Left ventricle myocardium superior (tissue), 1 donor: ENCODE measurements around the gene TMEM117. TPM values are rescaled to one million over a fixed set of nuclear protein-coding genes. Genes with fewer than 3 reads are reported as not detected.

Experiments
- ATAC-seq: fragments of 200-7000 bp; cut with Tn5 transposase; one replicate; pipeline ENCODE4 v1.9.1; 2020; ENCODE audit warnings: mild to moderate bottlenecking, moderate library complexity
- DNase-seq: peaks from one replicate; pipeline ENCODE4 v3.0.0-alpha.2; 2020
- intact Hi-C: fragments of 100-400 bp; cut with micrococcal nuclease; formaldehyde crosslinking; loops from one replicate; pipeline ENCODE4 v1.11.0; 2022
- total RNA-seq: library from RNA; stranded (reverse); fragmentation: NEBNext Ultra II Directional; extraction: Animal tissue kit (Norgen Biotek cat#: 25700); gene quantifications from one replicate; pipeline ENCODE4 v1.2.1, GENCODE V29; 2021
- donor health status: DM: no; HTN: yes; CAD: no; lungs with severe emphysema.

Gene TMEM117
- total RNA-seq, 1 donor from 2014 or later, result 7.1 TPM

DNA sequence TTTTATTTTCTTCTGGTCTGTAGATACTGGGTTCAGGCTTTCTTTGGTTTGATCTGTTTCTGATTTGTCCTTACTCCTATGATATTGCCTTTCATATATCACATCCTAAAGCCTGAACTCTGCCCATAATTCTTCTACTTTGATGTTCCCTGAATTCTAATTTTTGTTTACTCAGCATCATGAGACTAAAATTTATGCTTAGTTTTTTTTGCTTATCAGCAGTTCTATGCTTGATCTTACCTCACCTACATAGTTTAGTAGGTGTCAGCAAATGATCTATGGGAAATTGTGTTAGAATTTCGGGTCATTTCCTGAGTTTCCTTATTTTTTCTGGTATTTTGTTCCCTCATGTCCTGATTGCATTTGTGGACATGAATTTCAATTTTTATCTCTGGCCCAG, 94.2 kb downstream of the TMEM117 start:
- DNase-seq (no peak), ATAC-seq (no peak)
- intact Hi-C loops, result no loop called here

GRCh38 chr12:43931187-43931586, 95.3 kb downstream of the TMEM117 start:
- intact Hi-C loops, result no loop called here
- no peak for DNase-seq
- no peak for ATAC-seq

DNA sequence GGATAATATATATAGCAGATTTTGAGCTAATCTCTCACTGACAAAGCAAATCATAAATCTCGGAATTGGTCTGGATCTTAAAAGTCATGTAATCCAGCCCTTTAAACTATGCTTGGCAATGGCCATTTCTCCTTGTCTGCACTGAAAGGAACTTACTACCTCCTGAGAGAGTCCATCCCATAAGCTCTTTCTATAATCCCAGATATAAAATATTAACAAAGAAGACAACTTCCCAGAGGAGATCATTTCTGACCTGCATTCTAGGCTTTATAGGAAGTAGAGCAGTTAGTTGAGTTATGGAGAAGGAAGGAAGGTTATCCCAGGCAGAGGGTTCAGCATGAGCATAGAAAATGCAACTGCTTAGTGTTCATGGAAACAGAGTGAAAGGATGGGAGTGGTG, 99.7 kb downstream of the TMEM117 start:
- no peak for ATAC-seq
- no peak for DNase-seq

DNA sequence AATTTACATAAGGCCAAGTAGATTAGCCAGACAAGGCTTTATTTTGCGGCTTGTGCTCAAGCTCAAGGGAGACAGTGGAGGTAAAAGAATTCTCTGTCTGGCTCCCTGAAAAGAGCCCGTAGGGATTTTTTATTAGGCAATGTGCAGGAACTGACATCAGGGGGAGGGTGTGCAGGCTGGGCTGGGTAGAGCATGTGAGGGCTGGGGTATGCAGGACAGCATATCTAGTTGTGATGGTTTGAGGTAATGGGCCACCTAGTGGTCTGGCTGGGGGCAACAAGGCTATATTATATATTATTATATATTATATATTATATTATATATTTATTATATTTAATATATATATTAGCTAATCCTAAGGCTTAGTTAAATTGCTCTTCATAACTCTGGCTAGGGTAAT, 102.1 kb downstream of the TMEM117 start:
- ATAC-seq (no peak), DNase-seq (no peak)
- intact Hi-C loops, result no loop called here

More for the DNA sequence above, 99.7 kb downstream of the TMEM117 start:
- intact Hi-C loops, result no loop called here

DNA sequence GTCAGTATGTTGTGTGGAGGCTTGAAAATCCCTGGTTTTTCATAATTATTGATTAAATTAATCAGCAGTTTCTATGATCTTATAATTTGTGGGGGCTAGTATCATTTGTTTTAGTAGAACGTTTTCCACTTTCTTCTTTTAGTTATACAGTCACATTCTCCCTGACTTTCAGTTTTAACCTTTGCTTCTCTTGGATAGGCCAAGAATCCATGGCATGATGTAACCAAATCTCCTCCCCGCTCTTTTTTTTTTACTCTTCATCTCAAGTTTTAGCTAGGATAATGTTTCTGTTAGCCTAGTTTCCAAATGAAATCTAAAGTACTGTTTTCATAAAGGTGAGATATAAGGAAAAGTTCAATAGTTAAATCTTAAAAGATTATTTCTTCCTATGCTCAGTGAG, 106.5 kb downstream of the TMEM117 start:
- intact Hi-C loops, result no loop called here
- ATAC-seq, result no peak
- no peak for DNase-seq

- ATAC-seq, result no peak
Measured at GRCh38 chr12:43945983-43946382, 110.1 kb downstream of the TMEM117 start.

GRCh38 chr12:43951286-43951685, 115.4 kb downstream of the TMEM117 start:
- ATAC-seq (no peak), DNase-seq (no peak)
- intact Hi-C loops, result no loop called here

More at GRCh38 chr12:43945983-43946382, 110.1 kb downstream of the TMEM117 start:
- intact Hi-C loops, result no loop called here
- no peak for DNase-seq

- DNase-seq (no peak), ATAC-seq (peak; percentile 64)
- intact Hi-C loops, result no loop called here
Measured at GRCh38 chr12:43957732-43958372, 122.0 kb downstream of the TMEM117 start.

DNA sequence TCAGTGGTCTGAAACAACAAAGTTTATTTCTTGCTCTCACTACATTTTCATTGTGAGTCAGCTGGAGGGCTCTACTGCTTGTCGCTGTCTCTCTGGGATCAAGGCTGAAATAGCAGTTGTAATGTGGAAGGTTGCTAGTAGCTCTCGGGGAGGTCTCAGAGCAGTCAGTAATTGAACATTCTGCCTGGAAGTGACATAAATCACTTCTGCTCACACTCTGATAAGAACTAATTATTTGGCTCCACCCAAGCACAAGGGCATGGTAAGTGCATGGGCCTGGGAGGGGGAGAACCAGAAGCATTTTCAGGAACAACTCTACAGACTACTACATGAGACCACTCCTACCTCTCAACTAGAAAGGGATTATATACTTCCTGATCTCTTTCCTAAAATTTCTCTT, 128.2 kb downstream of the TMEM117 start:
- intact Hi-C loops, result no loop called here

DNA sequence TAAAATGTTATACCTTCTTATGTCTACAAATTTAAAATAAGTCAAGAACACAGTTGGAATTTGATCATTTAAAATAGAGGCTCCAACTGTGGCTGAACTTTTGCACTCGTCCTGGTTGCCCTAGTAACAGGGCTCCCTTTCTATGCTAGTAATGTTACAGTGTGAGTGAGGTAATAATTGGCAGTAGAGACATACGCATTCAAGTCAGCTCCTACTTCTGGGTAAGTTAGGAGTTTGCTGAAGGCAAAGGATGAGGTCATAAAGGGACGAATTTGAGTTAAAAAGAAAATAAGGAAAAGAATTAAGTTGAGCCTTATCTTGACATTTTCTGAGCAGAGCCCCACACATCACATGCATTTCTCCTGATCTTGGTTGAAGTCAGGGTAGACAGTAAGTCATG, 129.1 kb downstream of the TMEM117 start:
- intact Hi-C loops, result no loop called here
- ATAC-seq, result peak; percentile 47

More for the DNA sequence above, 128.2 kb downstream of the TMEM117 start:
- no peak for DNase-seq
- no peak for ATAC-seq

DNA sequence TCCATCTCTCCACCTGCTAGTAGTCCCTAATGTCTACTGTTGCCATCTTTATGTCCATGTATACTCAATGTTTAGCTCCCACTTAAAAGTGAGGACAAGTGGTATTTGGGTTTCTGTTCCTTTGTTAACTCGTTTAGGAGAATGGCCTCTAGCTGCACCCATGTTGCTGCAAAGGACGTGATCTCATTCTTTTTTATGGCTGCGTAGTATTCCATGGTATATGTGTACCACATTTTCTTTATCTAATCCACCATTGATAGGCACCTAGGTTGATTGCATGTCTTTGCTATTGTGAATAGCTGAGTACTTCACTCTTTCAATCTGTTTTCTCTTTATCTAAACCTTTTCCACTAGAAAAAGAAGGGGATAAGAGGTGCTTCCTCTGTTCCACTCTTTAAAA, 130.0 kb downstream of the TMEM117 start:
- DNase-seq (no peak), ATAC-seq (no peak)
- intact Hi-C loops, result no loop called here

More for the DNA sequence above, 129.1 kb downstream of the TMEM117 start:
- no peak for DNase-seq

DNA sequence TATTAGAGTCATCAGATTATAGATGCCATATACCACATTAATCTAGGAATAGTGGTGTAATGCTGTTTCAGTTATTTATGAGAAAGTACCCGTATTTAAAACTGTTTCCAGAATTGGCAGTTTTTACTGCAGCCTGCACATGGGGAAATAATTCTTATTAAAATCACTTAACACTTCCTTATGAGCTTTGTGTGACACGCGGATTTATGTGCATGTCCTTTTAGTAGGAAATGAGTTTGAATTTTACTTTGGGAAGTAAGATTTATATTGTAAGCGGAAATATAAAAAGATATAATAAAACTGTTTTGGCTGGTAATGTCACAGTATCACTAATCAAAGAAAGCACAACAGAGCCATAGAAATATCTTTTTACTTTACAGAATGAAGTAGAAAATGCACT, 132.9 kb downstream of the TMEM117 start:
- intact Hi-C loops, result no loop called here
- DNase-seq (no peak), ATAC-seq (no peak)

DNA sequence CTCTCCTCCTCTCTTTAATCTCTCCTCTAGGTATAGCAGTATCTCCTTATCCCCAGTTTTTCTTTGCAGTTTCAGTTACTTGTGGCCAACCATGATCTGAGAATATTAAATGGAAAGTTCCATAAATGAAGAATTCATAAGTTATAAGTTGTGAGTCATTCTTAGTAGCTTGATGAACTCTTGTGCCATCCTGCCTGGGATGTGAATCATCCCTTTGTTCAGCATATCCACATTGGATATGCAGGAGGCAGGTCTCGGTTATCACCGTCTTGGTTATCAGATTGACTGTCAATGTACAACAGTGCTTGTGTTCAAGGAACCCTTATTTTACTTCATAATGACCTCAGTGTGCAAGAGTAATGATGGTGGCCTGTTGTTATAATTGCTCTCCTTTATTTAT, 134.0 kb downstream of the TMEM117 start:
- no peak for ATAC-seq
- no peak for DNase-seq
- intact Hi-C loops, result no loop called here

GRCh38 chr12:43973385-43973784, 137.5 kb downstream of the TMEM117 start:
- ATAC-seq, result no peak
- DNase-seq, result no peak
- intact Hi-C loops, result no loop called here

DNA sequence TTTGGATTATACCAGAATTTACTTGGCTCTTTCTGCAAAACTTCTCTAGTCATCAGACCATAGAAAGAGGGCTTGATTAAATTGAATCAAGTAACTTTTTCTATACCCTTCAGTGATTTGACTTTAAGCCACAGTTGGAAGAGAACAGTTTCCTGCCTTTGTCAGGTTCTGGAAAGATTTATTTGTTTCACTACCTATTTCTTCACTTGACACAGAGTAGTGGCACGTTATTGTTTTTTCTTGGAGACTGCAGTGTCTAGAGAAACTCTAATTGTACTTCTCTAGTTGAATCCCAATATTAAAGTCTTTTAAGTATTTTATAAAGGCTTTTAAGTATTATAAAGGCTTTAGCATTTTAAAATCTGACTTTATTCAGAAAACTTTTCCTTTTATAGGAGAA, 138.1 kb downstream of the TMEM117 start:
- no peak for DNase-seq
- intact Hi-C loops, result no loop called here
- no peak for ATAC-seq

DNA sequence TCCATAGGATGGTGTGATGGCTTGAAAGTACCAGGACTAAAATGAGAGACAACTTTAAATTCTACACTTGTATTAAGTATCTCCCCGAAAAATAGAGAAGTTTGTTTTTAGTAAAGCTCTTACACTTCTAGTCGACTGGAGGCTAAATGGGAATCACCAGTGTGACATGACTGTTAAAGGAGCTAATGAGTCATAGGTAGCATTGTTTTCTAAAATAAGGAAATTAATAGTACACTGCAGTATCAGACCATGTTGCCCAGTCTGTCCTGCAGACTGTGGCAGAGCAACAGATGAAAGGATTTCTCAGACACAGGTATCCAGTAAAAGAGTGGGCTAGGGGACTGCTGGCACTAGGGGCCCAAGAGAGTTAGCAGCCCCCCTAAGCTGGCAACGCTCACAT, 140.1 kb downstream of the TMEM117 start:
- intact Hi-C loops, result no loop called here
- DNase-seq (no peak), ATAC-seq (no peak)

DNA sequence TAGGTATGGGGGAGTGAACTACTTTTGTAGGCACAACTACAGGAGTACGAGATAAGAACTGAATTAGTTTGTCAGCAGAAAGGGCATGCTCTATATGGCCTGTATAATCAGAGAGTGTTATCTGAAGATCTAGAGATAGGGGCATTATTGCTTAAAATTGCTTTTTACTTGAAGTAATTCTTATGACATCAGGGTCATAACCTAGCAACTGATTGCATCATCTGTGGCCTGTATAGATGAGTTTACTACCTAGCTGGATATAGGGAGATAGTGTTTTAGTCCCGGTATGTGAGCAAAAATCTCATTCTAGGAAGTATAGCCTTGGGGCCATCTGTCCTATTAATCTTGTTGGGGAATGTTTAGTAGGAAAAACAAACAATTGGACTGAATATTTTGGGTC, 142.7 kb downstream of the TMEM117 start:
- no peak for DNase-seq
- intact Hi-C loops, result no loop called here
- ATAC-seq, result no peak

DNA sequence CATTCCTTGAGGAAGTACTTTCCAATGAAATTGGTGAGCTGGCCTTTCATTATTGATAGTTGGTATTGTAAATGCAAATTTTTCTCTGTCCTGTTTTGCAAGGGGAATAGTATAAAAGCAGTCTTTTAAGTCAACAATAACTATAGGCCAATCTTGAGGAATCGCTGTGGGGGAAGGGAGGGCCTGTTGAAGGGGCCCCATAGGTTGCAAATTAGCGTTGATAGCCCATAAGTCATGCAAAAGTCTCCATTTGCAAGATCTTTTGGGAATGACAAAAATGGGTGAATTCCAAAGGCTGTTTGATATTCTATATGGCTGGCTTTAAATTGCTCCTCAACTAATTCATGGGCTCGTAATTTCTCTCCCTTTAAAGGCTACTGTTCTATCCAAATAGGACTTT, 143.6 kb downstream of the TMEM117 start:
- no peak for DNase-seq
- no peak for ATAC-seq
- intact Hi-C loops, result no loop called here

GRCh38 chr12:43980627-43981191, 144.8 kb downstream of the TMEM117 start:
- DNase-seq (no peak), ATAC-seq (no peak)
- intact Hi-C loops, result no loop called here

DNA sequence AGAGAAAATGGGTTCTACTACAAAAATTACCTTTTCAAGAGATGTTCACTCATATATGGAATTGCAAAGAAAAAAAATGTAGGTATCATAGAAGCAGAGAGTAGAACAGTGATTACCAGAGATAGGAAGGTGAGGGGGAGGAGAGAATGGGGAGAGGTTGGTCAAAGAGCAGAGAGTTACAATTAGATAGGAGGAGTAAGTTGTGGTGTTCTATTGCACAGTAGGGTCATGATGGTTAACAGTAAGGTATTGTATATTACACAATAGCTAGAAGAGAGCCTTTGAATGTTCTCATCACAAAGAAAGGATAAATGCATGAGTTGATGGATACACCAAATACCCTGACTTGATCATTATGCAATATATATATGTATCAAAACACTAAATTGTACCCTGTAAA, 145.8 kb downstream of the TMEM117 start:
- intact Hi-C loops, result no loop called here
- ATAC-seq (no peak), DNase-seq (no peak)

DNA sequence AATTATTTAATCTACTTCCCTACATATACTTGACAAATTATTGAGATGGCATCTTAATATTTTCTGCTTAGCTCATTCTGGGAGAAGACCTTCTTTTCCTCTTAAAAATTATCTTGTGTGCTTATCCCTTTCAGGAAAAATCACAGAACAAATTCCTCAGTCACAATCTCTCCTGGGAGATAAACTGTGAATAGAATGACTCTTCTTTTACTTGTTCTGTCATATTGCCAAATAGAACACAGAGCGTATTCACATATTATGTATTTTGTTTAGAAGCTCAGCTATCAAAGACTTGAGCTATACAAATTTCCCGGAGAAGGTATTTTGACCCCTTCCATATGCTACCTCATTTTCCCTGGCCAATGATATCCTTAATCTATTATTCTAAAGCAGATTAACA, 146.7 kb downstream of the TMEM117 start:
- ATAC-seq (no peak), DNase-seq (no peak)
- intact Hi-C loops, result no loop called here
